Muscle layer of colon (tissue), 2 donors: Measurements from ENCODE around the gene RHBDD2.
A peak's percentile ranks its signal among the peaks of the same experiment; 100 is the strongest.
"Not testable (repeated sequence)": the region's sequence is repeated elsewhere in the genome, so short reads cannot be mapped to it uniquely, and the experiment has no call there.

Experiments used
- H3K27ac ChIP-seq: one replicate; pipeline ENCODE4 v1.7.0; 2013; ENCODE audit warnings: low read depth, mild to moderate bottlenecking, low read length, moderate library complexity
- H3K27me3 ChIP-seq, 2 donors: one replicate each; pipeline ENCODE4 v1.7.0; 2013; ENCODE audit warnings: low read length in 2 of 2, mild to moderate bottlenecking in 2 of 2; ENCODE audit not compliant: insufficient read depth in 2 of 2, control insufficient read depth in 1 of 2
- H3K36me3 ChIP-seq: one replicate; pipeline ENCODE4 v1.7.0; 2013; ENCODE audit warnings: mild to moderate bottlenecking, low read length; ENCODE audit not compliant: insufficient read depth
- H3K4me1 ChIP-seq: one replicate; pipeline ENCODE4 v1.7.0; 2013; ENCODE audit warnings: mild to moderate bottlenecking, low read length; ENCODE audit not compliant: insufficient read depth
- H3K4me3 ChIP-seq, 2 donors: one replicate each; pipeline ENCODE4 v1.7.0; 2013; ENCODE audit warnings: low read length in 2 of 2, low read depth in 1 of 2, mild to moderate bottlenecking in 1 of 2, moderate library complexity in 1 of 2
- H3K9ac ChIP-seq: one replicate; pipeline ENCODE4 v1.7.0; 2013; ENCODE audit warnings: low read length
- H3K9me3 ChIP-seq: one replicate; pipeline ENCODE4 v1.7.0; 2013; ENCODE audit warnings: mild to moderate bottlenecking, low read length
- donor health status: abdominal sarcoma.
- donor health status: Adenocarcinoma of cecum.

RHBDD2 gene

GRCh38 chr7:75867390-75867717 is 11.5 kb upstream of the RHBDD2 start:
- no peak overlapping the region for H3K9ac ChIP-seq
- H3K27me3 ChIP-seq = no peaks in the 10 kb centered on the region
- no peaks in the 10 kb centered on the region for H3K9me3 ChIP-seq

GRCh38 chr7:75868153-75868552 is 10.7 kb upstream of the RHBDD2 start:
- no peak overlapping the region for H3K9ac ChIP-seq
- H3K4me3 ChIP-seq = no peak overlapping the region
- H3K36me3 ChIP-seq = no peaks in the 10 kb centered on the region
- peaks cover 5% of the 10 kb centered on the region for H3K4me1 ChIP-seq
- no peaks in the 10 kb centered on the region for H3K9me3 ChIP-seq
- no peak overlapping the region for H3K27ac ChIP-seq
- H3K27me3 ChIP-seq = no peaks in the 10 kb centered on the region

More at GRCh38 chr7:75867390-75867717, 11.5 kb upstream of the RHBDD2 start:
- H3K4me3 ChIP-seq = no peak overlapping the region
- H3K27ac ChIP-seq = no peak overlapping the region
- peaks cover 5% of the 10 kb centered on the region for H3K4me1 ChIP-seq
- H3K36me3 ChIP-seq = no peaks in the 10 kb centered on the region

- Histone ChIP-seq H3K27ac (no peak overlapping the region), H3K36me3 (no peaks in the 10 kb centered on the region), H3K4me1 (peaks cover 5% of the 10 kb centered on the region), H3K9ac (no peak overlapping the region), H3K4me3 (no peak overlapping the region), H3K27me3 (no peaks in the 10 kb centered on the region), H3K9me3 (no peaks in the 10 kb centered on the region)
These were observed 9.0 kb upstream of the RHBDD2 start for GRCh38 chr7:75869776-75870379.

DNA sequence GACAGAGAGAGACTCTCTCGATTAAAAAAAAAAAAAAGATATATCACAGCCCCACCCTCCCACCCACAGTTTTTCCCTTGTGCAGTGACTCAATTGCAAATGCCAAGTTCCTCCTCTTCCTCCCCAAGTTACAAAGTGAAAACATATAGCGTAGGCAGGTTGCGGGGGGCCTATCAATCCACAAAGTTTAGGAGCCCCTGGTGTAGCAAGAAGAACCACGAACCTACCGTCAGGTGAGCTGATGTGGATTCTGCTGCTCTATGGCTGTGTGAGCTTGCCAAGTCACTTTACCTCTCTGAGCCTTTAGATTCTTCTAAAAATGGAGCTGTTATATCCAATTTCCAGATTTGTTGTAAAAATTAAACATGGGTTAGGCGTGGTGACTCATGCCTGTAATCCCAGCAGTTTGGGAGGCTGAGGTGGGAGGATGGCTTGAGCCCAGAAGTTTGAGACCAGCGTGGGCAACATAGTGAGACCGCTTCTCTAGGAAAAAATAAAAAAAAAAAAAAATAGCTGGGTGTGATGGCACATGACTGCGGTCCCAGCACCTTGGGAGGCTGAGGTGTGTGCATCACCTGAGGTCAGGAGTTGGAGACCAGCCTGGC is 8.2 kb upstream of the RHBDD2 start:
- Histone ChIP-seq H3K4me1 (peaks cover 5% of the 10 kb centered on the region), H3K9me3 (no peaks in the 10 kb centered on the region), H3K4me3 (no peak overlapping the region), H3K36me3 (no peaks in the 10 kb centered on the region), H3K27ac (no peak overlapping the region), H3K27me3 (no peaks in the 10 kb centered on the region), H3K9ac (no peak overlapping the region)

DNA sequence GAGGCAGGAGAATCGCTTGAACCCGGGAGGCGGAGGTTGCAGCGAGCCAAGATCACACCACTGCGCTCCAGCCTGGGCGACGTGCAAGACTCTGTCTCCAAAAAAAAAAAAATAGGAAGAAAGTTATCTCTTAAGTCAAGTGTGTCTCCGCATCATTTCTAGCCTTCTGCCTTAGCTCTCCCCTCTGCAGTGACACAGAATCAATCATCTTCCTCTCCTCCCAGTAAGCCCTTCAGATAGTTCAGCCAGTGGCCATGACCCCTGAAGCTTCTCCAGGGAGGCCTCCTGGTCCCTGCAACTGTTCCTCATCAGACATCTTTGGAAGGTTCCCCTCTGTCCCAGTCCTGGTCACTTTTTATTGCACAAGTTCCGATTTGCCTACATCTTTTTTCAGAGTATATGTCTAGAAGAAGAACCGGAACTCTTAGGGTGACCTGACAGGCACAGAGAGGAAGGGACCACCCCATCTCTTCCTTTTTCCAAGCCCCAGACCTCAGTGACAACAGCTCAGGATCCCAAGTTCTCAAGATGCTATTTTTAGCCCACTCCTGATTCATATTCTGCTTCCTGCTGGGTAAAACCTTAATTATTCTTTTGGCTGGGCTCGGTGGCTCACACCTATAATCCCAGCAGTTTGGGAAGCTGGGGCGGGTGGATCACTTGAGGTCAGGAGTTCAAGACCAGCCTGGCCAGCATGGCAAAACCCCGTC is 6.6 kb upstream of the RHBDD2 start:
- Histone ChIP-seq H3K36me3 (no peaks in the 10 kb centered on the region), H3K9ac (no peak overlapping the region), H3K27me3 (no peaks in the 10 kb centered on the region), H3K4me3 (no peak overlapping the region), H3K4me1 (no peaks in the 10 kb centered on the region), H3K27ac (no peak overlapping the region), H3K9me3 (no peaks in the 10 kb centered on the region)

DNA sequence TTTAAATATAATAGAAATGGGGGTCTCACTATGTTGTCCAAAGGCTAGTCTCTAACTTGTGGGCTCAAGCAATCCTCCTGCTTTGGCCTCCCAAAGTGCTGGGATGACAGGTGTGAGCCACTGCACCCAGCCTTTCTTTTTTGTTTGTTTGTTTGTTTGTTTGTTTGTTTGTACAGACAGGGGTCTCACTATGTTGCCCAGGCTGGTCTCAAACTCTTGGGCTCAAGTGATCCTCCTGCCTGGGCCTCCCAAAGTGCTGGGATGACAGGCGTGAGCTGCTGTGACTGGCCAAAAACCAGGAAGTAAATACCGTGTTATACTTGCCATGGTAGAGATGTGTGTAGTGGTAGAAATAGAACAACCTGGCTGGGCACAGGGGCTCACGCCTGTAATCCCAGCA is 4.7 kb upstream of the RHBDD2 start:
- H3K9ac ChIP-seq, H3K36me3 ChIP-seq, H3K27ac ChIP-seq, H3K9me3 ChIP-seq, H3K4me1 ChIP-seq, H3K27me3 ChIP-seq, H3K4me3 ChIP-seq: not testable (repeated sequence)

DNA sequence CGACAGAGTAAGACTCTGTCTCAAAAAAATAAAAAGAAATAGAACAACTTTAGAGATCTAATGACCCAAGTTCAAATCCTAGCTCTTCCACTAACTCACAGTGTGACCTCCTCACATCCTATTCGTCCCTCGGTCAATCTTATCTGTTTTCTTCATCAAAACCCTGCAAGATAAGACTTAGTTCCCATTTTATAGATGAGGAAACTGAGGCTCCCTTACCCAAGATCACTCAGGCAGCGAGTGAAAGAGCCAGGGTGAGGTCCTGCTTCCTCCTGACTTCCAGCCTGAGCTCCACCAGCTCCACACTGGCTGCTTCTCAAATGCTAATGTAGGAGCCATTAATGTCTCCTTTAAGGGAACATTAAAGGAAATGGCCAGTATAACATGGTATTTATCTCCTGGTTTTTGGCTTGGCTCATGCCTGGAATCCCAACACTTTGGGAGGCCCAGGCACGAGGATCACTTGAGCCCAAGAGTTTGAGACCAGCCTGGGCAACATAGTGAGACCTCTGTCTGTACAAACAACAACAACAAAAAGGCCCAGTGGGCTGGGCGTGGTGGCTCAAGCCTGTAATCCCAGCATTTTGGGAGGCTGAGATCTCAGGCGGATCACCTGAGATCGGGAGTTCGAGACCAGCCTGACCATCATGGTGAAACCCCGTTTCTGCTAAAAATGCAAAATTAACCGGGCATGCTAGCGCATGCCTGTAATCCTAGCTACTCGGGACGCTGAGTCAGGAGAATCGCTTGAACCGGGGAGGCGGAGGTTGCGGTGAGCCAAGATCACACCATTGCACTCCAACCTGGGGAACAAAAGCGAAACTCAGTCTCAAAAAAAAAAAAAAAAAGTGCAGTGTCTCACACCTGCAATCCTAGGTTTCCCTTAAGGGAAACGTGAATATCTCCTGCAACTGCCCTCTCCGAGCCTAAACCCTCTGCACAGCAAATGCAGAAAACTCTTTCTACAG is 3.4 kb upstream of the RHBDD2 start:
- Histone ChIP-seq H3K4me3 (no peak overlapping the region), H3K27me3 (no peaks in the 10 kb centered on the region), H3K4me1 (peaks cover 15% of the 10 kb centered on the region), H3K9ac (no peak overlapping the region), H3K36me3 (no peaks in the 10 kb centered on the region), H3K27ac (no peak overlapping the region), H3K9me3 (no peaks in the 10 kb centered on the region)

- H3K27me3 ChIP-seq = no peaks in the 10 kb centered on the region
- H3K9me3 ChIP-seq = no peaks in the 10 kb centered on the region
- no peak overlapping the region for H3K27ac ChIP-seq
- no peak overlapping the region for H3K4me3 ChIP-seq
- peaks cover 16% of the 10 kb centered on the region for H3K4me1 ChIP-seq
- H3K9ac ChIP-seq = no peak overlapping the region
- peaks cover 2% of the 10 kb centered on the region for H3K36me3 ChIP-seq
These were observed 2.5 kb upstream of the RHBDD2 start for GRCh38 chr7:75876126-75876881.

DNA sequence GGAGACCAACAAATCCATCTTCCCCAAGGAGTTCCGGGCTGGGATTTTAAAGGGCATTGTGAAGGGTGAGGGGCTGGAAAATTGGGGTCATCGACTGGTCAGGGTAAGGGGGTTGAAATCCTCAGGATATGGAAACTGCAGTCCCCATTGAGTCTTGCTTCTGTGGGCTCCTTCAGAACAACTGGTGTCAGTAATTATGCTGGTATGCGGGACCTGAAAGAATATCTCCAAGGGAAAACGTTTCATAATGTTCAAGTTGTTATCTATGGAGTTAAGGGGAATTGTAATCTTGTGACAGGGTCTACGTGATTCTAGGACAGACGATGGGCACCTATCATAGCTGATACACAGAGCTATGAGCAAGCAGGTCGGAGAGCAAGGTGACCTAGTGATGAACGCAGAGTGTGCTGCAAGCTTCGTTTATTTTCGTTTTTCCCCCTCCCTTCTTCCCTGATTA is 494 bp upstream of the RHBDD2 start:
- Histone ChIP-seq H3K27ac (peak overlapping the region; percentile 40), H3K9ac (peak overlapping the region; percentile 50), H3K27me3 (no peaks in the 10 kb centered on the region), H3K9me3 (no peaks in the 10 kb centered on the region), H3K4me1 (peaks cover 16% of the 10 kb centered on the region), H3K36me3 (peaks cover 21% of the 10 kb centered on the region), H3K4me3 (peak overlapping the region; percentile 74 to 90)

GRCh38 chr7:75879771-75880184 is 944 bp downstream of the RHBDD2 start:
- H3K4me1 ChIP-seq = peaks cover 16% of the 10 kb centered on the region
- H3K36me3 ChIP-seq = peaks cover 24% of the 10 kb centered on the region
- peak overlapping the region; percentile 63 for H3K9ac ChIP-seq
- H3K27ac ChIP-seq = no peak overlapping the region
- H3K27me3 ChIP-seq = no peaks in the 10 kb centered on the region
- peak overlapping the region; percentile 83 to 90 for H3K4me3 ChIP-seq
- no peaks in the 10 kb centered on the region for H3K9me3 ChIP-seq
